Measurements from ENCODE around the gene IKBKG. TPM values are rescaled to one million over a fixed set of nuclear protein-coding genes. Genes with fewer than 3 reads are reported as not detected.

IKBKG gene
- total RNA-seq, 1 experiment from 2014 or later = 24.0 TPM

DNA sequence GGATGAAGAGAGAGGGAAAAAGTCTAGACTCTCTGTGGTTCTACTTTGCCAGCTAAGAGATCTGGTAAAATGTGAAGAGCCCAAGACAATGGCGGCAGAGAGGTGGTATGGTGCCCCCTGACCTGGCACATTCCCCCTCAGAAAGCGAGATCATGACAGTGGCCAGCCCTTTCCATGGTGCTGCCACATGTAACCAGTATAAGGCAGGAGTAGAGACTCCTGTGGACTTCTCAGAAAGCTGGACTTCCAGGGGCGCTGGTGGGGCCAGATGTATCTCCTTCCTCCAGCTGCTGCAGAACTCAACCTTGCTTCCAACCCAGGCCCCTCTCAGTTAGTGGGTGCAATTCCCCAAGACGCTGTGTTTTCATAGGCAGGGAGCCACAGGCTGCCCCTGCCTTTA is 47.1 kb downstream of the IKBKG start:
- H4K20me1 ChIP-seq (ENCODE audit: insufficient read depth) = no peaks in the 10 kb centered on the region
- no TSS peak for BruUV-seq (replicated peaks)
- no peaks in the 10 kb centered on the region for H3K27me3 ChIP-seq (ENCODE audit: insufficient read depth, low read length)
- RAD21 ChIA-PET (ENCODE audit: low non-redundant PET in 1 of 2, low total read pairs in 2 of 2, uncharacterized antibody in 2 of 2, unreplicated experiment in 2 of 2) = no interaction called here
- H3K4me1 ChIP-seq (ENCODE audit: control insufficient read depth in 1 of 2, insufficient read depth in 2 of 2, low read length in 2 of 2) = peaks cover 6 to 11% of the 10 kb centered on the region in 2 experiments; a peak in 3 of 4 replicates
- no peaks in the 10 kb centered on the region for H3K9me2 ChIP-seq (ENCODE audit: insufficient read depth)
- no peak overlapping the region for H3K27ac ChIP-seq (ENCODE audit: low read depth, low read length)
- no peak overlapping the region for H3K4me2 ChIP-seq (ENCODE audit: low read length)
- TF ChIP-seq, protein P1, sequence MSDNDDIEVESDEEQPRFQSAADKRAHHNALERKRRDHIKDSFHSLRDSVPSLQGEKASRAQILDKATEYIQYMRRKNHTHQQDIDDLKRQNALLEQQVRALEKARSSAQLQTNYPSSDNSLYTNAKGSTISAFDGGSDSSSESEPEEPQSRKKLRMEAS (IDR thresholded peaks at IDR 0.05) = no peak
- TF ChIP-seq, protein P2, sequence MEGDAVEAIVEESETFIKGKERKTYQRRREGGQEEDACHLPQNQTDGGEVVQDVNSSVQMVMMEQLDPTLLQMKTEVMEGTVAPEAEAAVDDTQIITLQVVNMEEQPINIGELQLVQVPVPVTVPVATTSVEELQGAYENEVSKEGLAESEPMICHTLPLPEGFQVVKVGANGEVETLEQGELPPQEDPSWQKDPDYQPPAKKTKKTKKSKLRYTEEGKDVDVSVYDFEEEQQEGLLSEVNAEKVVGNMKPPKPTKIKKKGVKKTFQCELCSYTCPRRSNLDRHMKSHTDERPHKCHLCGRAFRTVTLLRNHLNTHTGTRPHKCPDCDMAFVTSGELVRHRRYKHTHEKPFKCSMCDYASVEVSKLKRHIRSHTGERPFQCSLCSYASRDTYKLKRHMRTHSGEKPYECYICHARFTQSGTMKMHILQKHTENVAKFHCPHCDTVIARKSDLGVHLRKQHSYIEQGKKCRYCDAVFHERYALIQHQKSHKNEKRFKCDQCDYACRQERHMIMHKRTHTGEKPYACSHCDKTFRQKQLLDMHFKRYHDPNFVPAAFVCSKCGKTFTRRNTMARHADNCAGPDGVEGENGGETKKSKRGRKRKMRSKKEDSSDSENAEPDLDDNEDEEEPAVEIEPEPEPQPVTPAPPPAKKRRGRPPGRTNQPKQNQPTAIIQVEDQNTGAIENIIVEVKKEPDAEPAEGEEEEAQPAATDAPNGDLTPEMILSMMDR (IDR thresholded peaks at IDR 0.05 in 2 of 3, conservative IDR thresholded peaks at IDR 0.05 in 1 of 3; ENCODE audit: borderline replicate concordance in 1 of 3, insufficient read depth in 1 of 3, low read depth in 2 of 3, low read length in 2 of 3) = no peak
- TF ChIP-seq SRF (IDR thresholded peaks at IDR 0.05; ENCODE audit: low read depth) (no peak), ZNF274 (IDR thresholded peaks at IDR 0.05; ENCODE audit: low read depth, low read length) (no peak), ZBTB33 (IDR thresholded peaks at IDR 0.05; ENCODE audit: extremely low read depth, insufficient replicate concordance, low read length) (no peak), RAD21 (IDR thresholded peaks at IDR 0.05; ENCODE audit: low read depth) (no peak), CEBPB (IDR thresholded peaks at IDR 0.05; ENCODE audit: low read depth) (no peak), CBX3 (IDR thresholded peaks at IDR 0.05; ENCODE audit: low read depth) (no peak), EGR1 (IDR thresholded peaks at IDR 0.05; ENCODE audit: low read depth) (no peak), POLR2AphosphoS5 (IDR thresholded peaks at IDR 0.05; ENCODE audit: low read depth, low read length) (no peak), SIN3A (IDR thresholded peaks at IDR 0.05; ENCODE audit: low read depth) (no peak), POLR2A (IDR thresholded peaks at IDR 0.05; ENCODE audit: borderline replicate concordance, extremely low read depth, insufficient read depth, insufficient read length) (no peak), JUND (IDR thresholded peaks at IDR 0.05) (no peak), ZFX (IDR thresholded peaks at IDR 0.05) (no peak), SP1 (IDR thresholded peaks at IDR 0.05; ENCODE audit: low read depth) (no peak), FOSL1 (IDR thresholded peaks at IDR 0.05; ENCODE audit: low read depth) (no peak)
- TF ChIP-seq, protein P3, sequence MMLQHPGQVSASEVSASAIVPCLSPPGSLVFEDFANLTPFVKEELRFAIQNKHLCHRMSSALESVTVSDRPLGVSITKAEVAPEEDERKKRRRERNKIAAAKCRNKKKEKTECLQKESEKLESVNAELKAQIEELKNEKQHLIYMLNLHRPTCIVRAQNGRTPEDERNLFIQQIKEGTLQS (IDR thresholded peaks at IDR 0.05) = no peak
- H3K4me3 ChIP-seq (replicated peaks in 1 of 2; ENCODE audit: low read depth in 1 of 2, low read length in 2 of 2) = no peak overlapping the region
- H3K9me3 ChIP-seq (ENCODE audit: control insufficient read depth in 1 of 2, insufficient read depth in 1 of 2, low read depth in 1 of 2, low read length in 2 of 2) = no peaks in the 10 kb centered on the region
- no peak overlapping the region for H2AFZ ChIP-seq (ENCODE audit: low read depth, low read length, poor library complexity, severe bottlenecking)
- CTCF ChIA-PET = no interaction called here
- ATAC-seq = no peak
- H3K9ac ChIP-seq (ENCODE audit: low read length) = no peak overlapping the region
- H3K79me2 ChIP-seq (ENCODE audit: insufficient read depth, low read length) = no peaks in the 10 kb centered on the region
- DNase-seq (ENCODE audit: low read depth, low spot score) = no peak
- intact Hi-C loops (cut with micrococcal nuclease) = no loop called here
- POLR2A ChIA-PET = no interaction called here
- no peaks in the 10 kb centered on the region for H3K36me3 ChIP-seq (ENCODE audit: control insufficient read depth in 1 of 2, insufficient read depth in 2 of 2, low read length in 2 of 2)

All from HCT116 (cell line).